HK-2 (cell line): ENCODE measurements around the gene BPIFB6.
"Not testable (repeated sequence)": the region's sequence is repeated elsewhere in the genome, so short reads cannot be mapped to it uniquely, and the experiment has no call there.

Experiments
- DNase-seq: peaks from one replicate; pipeline ENCODE4 v3.0.0-alpha.2; 2018; ENCODE audit not compliant: unreplicated experiment

The BPIFB6 gene

GRCh38 chr20:33030569-33030968 is 879 bp upstream of the BPIFB6 start:
- no peak for DNase-seq

GRCh38 chr20:33032555-33032954 is 1.1 kb downstream of the BPIFB6 start:
- DNase-seq, result no peak

- no peak for DNase-seq
These were observed 1.9 kb downstream of the BPIFB6 start for GRCh38 chr20:33033381-33033780.

GRCh38 chr20:33034115-33034514 is 2.7 kb downstream of the BPIFB6 start:
- DNase-seq, result no peak

GRCh38 chr20:33034901-33035492 is 3.5 kb downstream of the BPIFB6 start:
- DNase-seq, result no peak

- no peak for DNase-seq
These were observed 6.0 kb downstream of the BPIFB6 start for GRCh38 chr20:33037456-33037855.

- DNase-seq, result no peak
These were observed 6.8 kb downstream of the BPIFB6 start for GRCh38 chr20:33038243-33038642.

- DNase-seq, result no peak
These were observed 11.0 kb downstream of the BPIFB6 start for GRCh38 chr20:33042430-33042829.

GRCh38 chr20:33042983-33043730 is 11.7 kb downstream of the BPIFB6 start:
- DNase-seq, result no peak

- DNase-seq, result no peak
These were observed 12.3 kb downstream of the BPIFB6 start for GRCh38 chr20:33043731-33044181.

- DNase-seq, result not testable (repeated sequence)
These were observed 13.8 kb downstream of the BPIFB6 start for GRCh38 chr20:33045129-33045721.

GRCh38 chr20:33046412-33046811 is 15.0 kb downstream of the BPIFB6 start:
- no peak for DNase-seq

- DNase-seq, result no peak
These were observed 19.9 kb downstream of the BPIFB6 start for GRCh38 chr20:33051333-33051732.

- DNase-seq, result no peak
These were observed 22.1 kb downstream of the BPIFB6 start, which contains the start of gene BPIFB3 for GRCh38 chr20:33053291-33054106. Gene BPIFB3, plus strand, starts transcription at chr20:33053903. Its CDS starts 1,533 bp downstream, at chr20:33055436.

- no peak for DNase-seq
These were observed 22.9 kb downstream of the BPIFB6 start for GRCh38 chr20:33054381-33054780.

- no peak for DNase-seq
These were observed 23.3 kb downstream of the BPIFB6 start for GRCh38 chr20:33054791-33055190.

- DNase-seq, result no peak
These were observed 27.7 kb downstream of the BPIFB6 start for GRCh38 chr20:33059136-33059535.

- no peak for DNase-seq
These were observed 28.4 kb downstream of the BPIFB6 start for GRCh38 chr20:33059741-33060390.

GRCh38 chr20:33061658-33062028 is 30.2 kb downstream of the BPIFB6 start:
- no peak for DNase-seq

GRCh38 chr20:33062105-33062824 is 30.8 kb downstream of the BPIFB6 start:
- DNase-seq, result no peak

GRCh38 chr20:33062825-33063149 is 31.3 kb downstream of the BPIFB6 start:
- DNase-seq, result no peak
